Calu3 (cell line): ENCODE measurements around the gene NPS. TPM values are rescaled to one million over a fixed set of nuclear protein-coding genes. Genes with fewer than 3 reads are reported as not detected.

Experiments used
- BruUV-seq: library from RNA; stranded (reverse); fragments of 400-500 nt; replicated peaks from 2 replicates; lab custom pipeline; 2021; lab: Mats Ljungman, UMichigan
- CTCF ChIA-PET: fragments of 300-600 bp; sonication (Branson Sonifier 250); formaldehyde crosslinking; loops from one replicate; lab custom pipeline; 2022; ENCODE audit warnings: antibody characterized with exemption; lab: Charles Lee
- DNase-seq: peaks from one replicate; pipeline ENCODE4 v3.0.0; 2022
- H3K27ac Mint-ChIP-seq: one replicate; pipeline ENCODE4 v1.8.0; 2022; ENCODE audit warnings: mixed read lengths; ENCODE audit not compliant: unreplicated experiment
- H3K27me3 Mint-ChIP-seq: one replicate; pipeline ENCODE4 v1.8.0; 2022; ENCODE audit warnings: mixed read lengths; ENCODE audit not compliant: unreplicated experiment
- H3K36me3 Mint-ChIP-seq: one replicate; pipeline ENCODE4 v1.8.0; 2022; ENCODE audit warnings: mild to moderate bottlenecking, moderate library complexity, mixed read lengths; ENCODE audit not compliant: insufficient read depth, unreplicated experiment
- H3K4me1 Mint-ChIP-seq: one replicate; pipeline ENCODE4 v1.8.0; 2022; ENCODE audit warnings: mild to moderate bottlenecking, low read depth, mixed read lengths; ENCODE audit not compliant: unreplicated experiment
- H3K4me3 Mint-ChIP-seq: one replicate; pipeline ENCODE4 v1.8.0; 2022; ENCODE audit warnings: mild to moderate bottlenecking, low read depth, moderate library complexity, mixed read lengths; ENCODE audit not compliant: unreplicated experiment
- H3K9me3 Mint-ChIP-seq: one replicate; pipeline ENCODE4 v1.8.0; 2022; ENCODE audit warnings: low read depth, mixed read lengths; ENCODE audit not compliant: unreplicated experiment
- intact Hi-C: fragments of 100-400 bp; cut with micrococcal nuclease; formaldehyde crosslinking; loops from one replicate; pipeline ENCODE4 v1.10.0; 2022; ENCODE audit not compliant: unreplicated experiment
- total RNA-seq: library from RNA; stranded (reverse); gene quantifications from 2 replicates; pipeline ENCODE4 v1.2.3, GENCODE V29; 2022
- TF ChIP-seq, protein P1 (sequence below): fragments of 200-600 bp; IDR thresholded peaks from one replicate; pipeline ENCODE4 v1.8.0; 2022; ENCODE audit warnings: antibody characterized with exemption; ENCODE audit not compliant: unreplicated experiment

The NPS gene
- total RNA-seq, 1 experiment from 2014 or later, result not detected

- Mint-ChIP-seq H3K27me3 (peaks cover 61% of the 10 kb centered on the region), H3K4me3 (no peak overlapping the region), H3K36me3 (no peaks in the 10 kb centered on the region), H3K4me1 (no peaks in the 10 kb centered on the region), H3K27ac (no peak overlapping the region), H3K9me3 (no peaks in the 10 kb centered on the region)
- TF ChIP-seq, protein P1, sequence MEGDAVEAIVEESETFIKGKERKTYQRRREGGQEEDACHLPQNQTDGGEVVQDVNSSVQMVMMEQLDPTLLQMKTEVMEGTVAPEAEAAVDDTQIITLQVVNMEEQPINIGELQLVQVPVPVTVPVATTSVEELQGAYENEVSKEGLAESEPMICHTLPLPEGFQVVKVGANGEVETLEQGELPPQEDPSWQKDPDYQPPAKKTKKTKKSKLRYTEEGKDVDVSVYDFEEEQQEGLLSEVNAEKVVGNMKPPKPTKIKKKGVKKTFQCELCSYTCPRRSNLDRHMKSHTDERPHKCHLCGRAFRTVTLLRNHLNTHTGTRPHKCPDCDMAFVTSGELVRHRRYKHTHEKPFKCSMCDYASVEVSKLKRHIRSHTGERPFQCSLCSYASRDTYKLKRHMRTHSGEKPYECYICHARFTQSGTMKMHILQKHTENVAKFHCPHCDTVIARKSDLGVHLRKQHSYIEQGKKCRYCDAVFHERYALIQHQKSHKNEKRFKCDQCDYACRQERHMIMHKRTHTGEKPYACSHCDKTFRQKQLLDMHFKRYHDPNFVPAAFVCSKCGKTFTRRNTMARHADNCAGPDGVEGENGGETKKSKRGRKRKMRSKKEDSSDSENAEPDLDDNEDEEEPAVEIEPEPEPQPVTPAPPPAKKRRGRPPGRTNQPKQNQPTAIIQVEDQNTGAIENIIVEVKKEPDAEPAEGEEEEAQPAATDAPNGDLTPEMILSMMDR, result no peak
- CTCF ChIA-PET, result no interaction called here
- DNase-seq, result no peak
- intact Hi-C loops, result no loop called here
- BruUV-seq, result no TSS peak
Measured at GRCh38 chr10:127526161-127526560, 22.9 kb upstream of the NPS start.

- intact Hi-C loops, result no loop called here
- CTCF ChIA-PET, result no interaction called here
- Mint-ChIP-seq H3K4me1 (no peaks in the 10 kb centered on the region), H3K4me3 (no peak overlapping the region), H3K27me3 (peaks cover 54% of the 10 kb centered on the region), H3K9me3 (no peaks in the 10 kb centered on the region), H3K36me3 (no peaks in the 10 kb centered on the region), H3K27ac (no peak overlapping the region)
- no TSS peak for BruUV-seq
- TF ChIP-seq, protein P1, result no peak
- no peak for DNase-seq
Measured at GRCh38 chr10:127527320-127527719, 21.8 kb upstream of the NPS start.

- Mint-ChIP-seq H3K27ac (no peak overlapping the region), H3K4me1 (no peaks in the 10 kb centered on the region), H3K4me3 (no peak overlapping the region), H3K36me3 (no peaks in the 10 kb centered on the region), H3K9me3 (no peaks in the 10 kb centered on the region), H3K27me3 (peaks cover 49% of the 10 kb centered on the region)
- DNase-seq, result no peak
- TF ChIP-seq, protein P1, result no peak
- intact Hi-C loops, result no loop called here
- CTCF ChIA-PET, result no interaction called here
- BruUV-seq, result no TSS peak
Measured at GRCh38 chr10:127527891-127528290, 21.2 kb upstream of the NPS start.

GRCh38 chr10:127532193-127532592 lies 16.9 kb upstream of the NPS start:
- CTCF ChIA-PET, result no interaction called here
- no peaks in the 10 kb centered on the region for H3K36me3 Mint-ChIP-seq
- no peaks in the 10 kb centered on the region for H3K4me1 Mint-ChIP-seq
- BruUV-seq, result no TSS peak
- intact Hi-C loops, result no loop called here
- peaks cover 43% of the 10 kb centered on the region for H3K27me3 Mint-ChIP-seq
- H3K4me3 Mint-ChIP-seq, result no peak overlapping the region
- no peak for DNase-seq
- TF ChIP-seq, protein P1, result no peak
- no peak overlapping the region for H3K27ac Mint-ChIP-seq
- H3K9me3 Mint-ChIP-seq, result no peaks in the 10 kb centered on the region
